ENCODE data around the gene SLC35F1. TPM values are rescaled to one million over a fixed set of nuclear protein-coding genes. Genes with fewer than 3 reads are reported as not detected.

The SLC35F1 gene
- total RNA-seq: 0.04 TPM in 1 of 2 replicates, not detected in the other

DNA sequence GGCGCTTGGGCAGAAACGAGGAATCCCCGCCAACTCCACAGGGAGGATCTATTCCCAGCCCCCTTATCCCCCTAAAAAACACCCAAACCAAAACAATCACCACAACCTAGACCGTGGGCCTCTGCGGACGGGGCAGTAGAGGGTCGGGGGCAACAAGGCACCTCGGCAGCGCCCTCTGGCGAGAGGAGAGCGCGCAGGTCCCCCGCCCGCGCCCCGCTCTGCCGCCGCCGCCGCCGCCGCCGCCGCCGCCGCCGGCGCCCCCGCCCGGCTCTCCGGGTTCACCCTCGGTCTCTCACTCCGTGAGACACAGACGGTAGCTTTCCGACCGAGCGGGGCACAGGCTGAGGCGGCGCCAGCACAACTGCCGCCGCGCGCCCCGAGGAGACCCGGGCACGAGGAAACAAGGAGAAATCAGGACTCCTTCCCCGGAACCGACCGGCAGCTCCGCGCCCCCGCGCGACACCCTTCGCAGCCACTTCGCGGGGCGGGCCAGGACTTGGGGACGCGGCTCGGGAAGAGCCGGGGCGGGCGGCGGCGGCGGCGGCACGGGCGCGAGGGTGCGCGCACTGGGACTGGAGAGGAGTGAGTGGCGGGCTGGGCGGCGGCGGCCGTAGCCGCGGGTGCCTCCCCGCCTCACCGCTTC is at the start of gene SLC35F1:
SLC35F1 (plus strand) TSS at position 307 of the 643 bp plus-strand sequence.

Other genes with a start within 250 kb of the SLC35F1 start
- gene NUS1, start 231.8 kb upstream of the SLC35F1 start, total RNA-seq: 20.4 and 20.5 TPM in 2 replicates

Measured in hair follicular keratinocyte (primary cell).